Spleen (tissue), 11 donors: ENCODE data around the gene PTPRT. TPM values are rescaled to one million over a fixed set of nuclear protein-coding genes. Genes with fewer than 3 reads are reported as not detected.

Source experiments
- DNase-seq: peaks from one replicate; pipeline ENCODE4 v3.0.0-alpha.2; 2020
- H3K27ac ChIP-seq, 8 donors: fragments of 200-600 bp; sonication (generic) in 7 of 8; 1 replicate in 4 of 8; 2 replicates in 4 of 8; pipeline versions ENCODE4 v1.5.0 to v1.8.0; 2016 to 2021; ENCODE audit warnings: inconsistent platforms in 4 of 8, mild to moderate bottlenecking in 4 of 8, moderate library complexity in 1 of 8
- H3K27me3 ChIP-seq, 7 donors: fragments of 200-600 bp; sonication (generic) in 6 of 7; replicated peaks in 1 of 7; 1 replicate in 4 of 7; 2 replicates in 3 of 7; pipeline versions ENCODE4 v1.5.0 to v1.8.0; 2016 to 2021; ENCODE audit warnings: inconsistent platforms in 3 of 7, mild to moderate bottlenecking in 1 of 7
- H3K36me3 ChIP-seq, 6 donors: fragments of 200-600 bp; sonication (generic) in 5 of 6; 1 replicate in 4 of 6; 2 replicates in 2 of 6; pipeline versions ENCODE4 v1.5.0 to v1.8.0; 2016 to 2021; ENCODE audit warnings: inconsistent platforms in 2 of 6
- H3K4me1 ChIP-seq, 6 donors: fragments of 200-600 bp; sonication (generic) in 5 of 6; 1 replicate in 3 of 6; 2 replicates in 3 of 6; pipeline versions ENCODE4 v1.5.0 to v1.8.0; 2016 to 2021; ENCODE audit warnings: inconsistent platforms in 3 of 6
- H3K4me3 ChIP-seq, 8 donors: fragments of 200-600 bp; sonication (generic) in 7 of 8; 1 replicate in 4 of 8; 2 replicates in 4 of 8; pipeline versions ENCODE4 v1.5.0 to v1.8.0; 2016 to 2021; ENCODE audit warnings: inconsistent platforms in 4 of 8, mild to moderate bottlenecking in 4 of 8, moderate library complexity in 2 of 8
- H3K9me3 ChIP-seq, 8 donors: fragments of 200-600 bp; sonication (generic) in 7 of 8; 1 replicate in 4 of 8; 2 replicates in 4 of 8; pipeline versions ENCODE4 v1.5.0 to v1.8.0; 2016 to 2021; ENCODE audit warnings: inconsistent platforms in 4 of 8
- POLR2A ChIP-seq, 3 donors: fragments of 450-650 bp; IDR thresholded peaks; one replicate each; pipeline ENCODE4 v1.5.1; 2017; ENCODE audit warnings: antibody characterized with exemption in 3 of 3, mild to moderate bottlenecking in 1 of 3
- POLR2AphosphoS5 ChIP-seq, 3 donors: sonication (generic); formaldehyde crosslinking; IDR thresholded peaks; one replicate each; pipeline ENCODE4 v1.5.1; 2017; ENCODE audit warnings: antibody characterized with exemption in 3 of 3
- WGBS, 5 donors: extraction: QIAGEN DNeasy Blood & Tissue Kit in 3 of 5; methylation state at CpG; one replicate each; pipeline versions ENCODE4 v1.1.5 to v1.1.7; 2013 to 2018; 5-methylcytosine and 5-hydroxymethylcytosine counted together
- intact Hi-C: fragments of 100-400 bp; cut with DNase I; formaldehyde crosslinking; loops from one replicate; pipeline ENCODE4 v1.15.0; 2023; ENCODE audit warnings: low total_unique reads
- polyA plus RNA-seq, 3 donors: library from polyadenylated mRNA; stranded (reverse); fragments of 200-250 nt; gene quantifications; one replicate each; pipeline ENCODE4 v1.2.1, GENCODE V29; 2013
- total RNA-seq, 7 donors: library from RNA; depleted of rRNA in 3 of 7; stranded (reverse); fragments of >200 nt in 3 of 7; fragmentation: NEBNext Ultra II Directional in 4 of 7; extraction: Animal tissue kit (Norgen Biotek cat#: 25700) in 4 of 7; gene quantifications; one replicate each; pipeline versions ENCODE4 v1.1.0 to v1.2.1, GENCODE V29; 2016 to 2021
- TF ChIP-seq, protein P1 (sequence below), 11 experiments: fragments of 200-600 bp in 7 of 11; fragments of 450-650 bp in 4 of 11; sonication (generic) in 4 of 11; IDR thresholded peaks in 8 of 11; conservative IDR thresholded peaks in 3 of 11; 1 replicate in 7 of 11; 2 replicates in 4 of 11; pipeline versions ENCODE4 v1.4.0 to v1.8.0; 2016 to 2021; ENCODE audit warnings: antibody characterized with exemption in 11 of 11, inconsistent platforms in 4 of 11, mild to moderate bottlenecking in 1 of 11
- donor health status: healthy with polysubstance abuse.
- donor health status: DM: no; HTN: no; CAD: no; lungs with moderate emphysema.
- donor health status: DM: no; HTN: no; CAD: no.
- donor health status: Bipolar disorder and iron deficiency.
- donor health status: healthy.
- donor health status: DM: no; HTN: no; CAD: no.
- donor health status: DM: yes; HTN: yes; CAD: no.

PTPRT gene
- total and polyA plus RNA-seq, 10 donors = 0.02 to 4.7 (median 1.2) TPM

GRCh38 chr20:42442716-42443115 lies 747.0 kb downstream of the PTPRT start:
- WGBS, 5 donors = 82 to 89% (median 86%) methylated on average over 6 of the region's 6 CpGs
- no peak overlapping the region for H3K27ac ChIP-seq
- no peaks in the 10 kb centered on the region for H3K27me3 ChIP-seq
- H3K4me1 ChIP-seq = no peaks in the 10 kb centered on the region
- no peaks in the 10 kb centered on the region for H3K36me3 ChIP-seq
- H3K4me3 ChIP-seq = no peak overlapping the region
- no peaks in the 10 kb centered on the region for H3K9me3 ChIP-seq
- intact Hi-C loops = no loop called here
- no peak for DNase-seq
- no peak for TF ChIP-seq POLR2AphosphoS5 (IDR thresholded peaks at IDR 0.05)
- TF ChIP-seq, protein P1, sequence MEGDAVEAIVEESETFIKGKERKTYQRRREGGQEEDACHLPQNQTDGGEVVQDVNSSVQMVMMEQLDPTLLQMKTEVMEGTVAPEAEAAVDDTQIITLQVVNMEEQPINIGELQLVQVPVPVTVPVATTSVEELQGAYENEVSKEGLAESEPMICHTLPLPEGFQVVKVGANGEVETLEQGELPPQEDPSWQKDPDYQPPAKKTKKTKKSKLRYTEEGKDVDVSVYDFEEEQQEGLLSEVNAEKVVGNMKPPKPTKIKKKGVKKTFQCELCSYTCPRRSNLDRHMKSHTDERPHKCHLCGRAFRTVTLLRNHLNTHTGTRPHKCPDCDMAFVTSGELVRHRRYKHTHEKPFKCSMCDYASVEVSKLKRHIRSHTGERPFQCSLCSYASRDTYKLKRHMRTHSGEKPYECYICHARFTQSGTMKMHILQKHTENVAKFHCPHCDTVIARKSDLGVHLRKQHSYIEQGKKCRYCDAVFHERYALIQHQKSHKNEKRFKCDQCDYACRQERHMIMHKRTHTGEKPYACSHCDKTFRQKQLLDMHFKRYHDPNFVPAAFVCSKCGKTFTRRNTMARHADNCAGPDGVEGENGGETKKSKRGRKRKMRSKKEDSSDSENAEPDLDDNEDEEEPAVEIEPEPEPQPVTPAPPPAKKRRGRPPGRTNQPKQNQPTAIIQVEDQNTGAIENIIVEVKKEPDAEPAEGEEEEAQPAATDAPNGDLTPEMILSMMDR (IDR thresholded peaks at IDR 0.05 in 8 of 11, conservative IDR thresholded peaks at IDR 0.05 in 3 of 11) = no peak
- TF ChIP-seq POLR2A (IDR thresholded peaks at IDR 0.05) = no peak

DNA sequence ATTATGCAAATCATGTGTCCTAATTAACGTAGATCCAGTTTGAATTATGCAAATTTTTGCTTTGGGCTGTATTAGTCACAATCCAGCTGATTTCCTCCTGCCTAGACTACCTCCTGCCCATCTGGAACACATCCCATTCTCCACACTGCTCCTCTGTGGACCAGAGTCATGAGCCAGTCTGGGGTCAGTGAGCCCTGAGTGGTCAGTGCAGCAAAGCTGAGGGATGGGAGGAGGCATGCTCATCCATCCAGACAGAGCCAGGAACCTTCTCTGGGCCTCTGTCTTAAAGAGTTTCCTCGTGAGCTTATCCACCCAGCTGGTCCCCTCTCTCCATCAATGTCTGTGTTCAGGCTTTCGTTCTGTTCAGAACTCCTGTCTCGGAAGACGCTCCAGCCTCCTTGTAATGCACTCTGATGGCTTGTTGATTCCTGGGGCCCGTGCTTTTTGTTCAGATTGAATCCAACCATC lies 747.8 kb downstream of the PTPRT start:
- no peak for DNase-seq
- WGBS, 5 donors = 57 to 67% (median 61%) methylated on average over 6 of the region's 6 CpGs
- intact Hi-C loops = no loop called here
- Histone ChIP-seq H3K27ac (no peak overlapping the region), H3K9me3 (no peaks in the 10 kb centered on the region), H3K4me1 (no peaks in the 10 kb centered on the region), H3K36me3 (no peaks in the 10 kb centered on the region), H3K4me3 (no peak overlapping the region), H3K27me3 (no peaks in the 10 kb centered on the region)
- TF ChIP-seq, protein P1 (IDR thresholded peaks at IDR 0.05 in 8 of 11, conservative IDR thresholded peaks at IDR 0.05 in 3 of 11) = no peak
- no peak for TF ChIP-seq POLR2A (IDR thresholded peaks at IDR 0.05)
- TF ChIP-seq POLR2AphosphoS5 (IDR thresholded peaks at IDR 0.05) = no peak

DNA sequence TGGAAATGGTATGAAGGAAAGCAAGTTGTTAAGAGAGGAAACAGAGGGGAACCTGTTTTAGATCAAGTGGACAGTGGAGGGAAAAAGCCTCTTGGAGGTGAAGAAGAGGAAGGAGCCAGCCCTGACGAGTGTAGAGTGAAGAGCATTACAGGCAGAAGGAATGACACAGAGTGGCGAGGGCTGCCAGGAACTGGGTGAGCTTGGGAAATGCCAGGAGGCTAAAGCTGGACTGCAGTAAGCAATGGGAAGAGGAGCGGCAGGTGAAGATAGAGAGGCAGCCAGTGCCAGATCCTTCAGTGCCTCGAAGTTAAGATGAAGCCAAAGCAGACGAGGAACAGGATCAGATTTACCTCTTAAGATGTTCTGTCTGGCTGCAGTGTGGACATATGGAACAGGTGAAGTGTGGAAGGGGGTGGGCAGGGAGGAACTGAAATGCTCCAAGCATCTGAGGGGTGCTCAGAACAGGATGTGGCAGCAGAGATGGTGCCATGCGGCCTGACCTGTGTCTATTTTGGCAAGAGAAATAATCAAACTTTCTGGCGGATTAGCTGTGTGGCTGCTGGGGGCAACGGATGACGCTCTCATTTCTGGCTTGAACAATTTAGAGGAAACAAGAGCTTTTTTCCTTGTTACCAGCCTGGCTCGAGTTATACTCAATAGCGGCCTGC lies 748.4 kb downstream of the PTPRT start:
- Histone ChIP-seq H3K4me1 (no peaks in the 10 kb centered on the region), H3K27ac (no peak overlapping the region), H3K27me3 (no peaks in the 10 kb centered on the region), H3K36me3 (no peaks in the 10 kb centered on the region), H3K9me3 (no peaks in the 10 kb centered on the region), H3K4me3 (no peak overlapping the region)
- TF ChIP-seq POLR2AphosphoS5 (IDR thresholded peaks at IDR 0.05) (no peak), POLR2A (IDR thresholded peaks at IDR 0.05) (no peak)
- TF ChIP-seq, protein P1 (IDR thresholded peaks at IDR 0.05 in 8 of 11, conservative IDR thresholded peaks at IDR 0.05 in 3 of 11) = no peak
- WGBS, 5 donors = 76 to 84% (median 80%) methylated on average over 11 of the region's 11 CpGs
- intact Hi-C loops = no loop called here
- no peak for DNase-seq

GRCh38 chr20:42435230-42435629 lies 754.5 kb downstream of the PTPRT start:
- 32 to 46% (median 39%) methylated on average over 1 of the region's 1 CpG for WGBS, 5 donors
- Histone ChIP-seq H3K4me1 (no peaks in the 10 kb centered on the region), H3K9me3 (no peaks in the 10 kb centered on the region), H3K36me3 (no peaks in the 10 kb centered on the region), H3K27ac (no peak overlapping the region), H3K4me3 (no peak overlapping the region), H3K27me3 (no peaks in the 10 kb centered on the region)
- intact Hi-C loops = no loop called here
- no peak for TF ChIP-seq POLR2AphosphoS5 (IDR thresholded peaks at IDR 0.05)
- TF ChIP-seq, protein P1 (IDR thresholded peaks at IDR 0.05 in 8 of 11, conservative IDR thresholded peaks at IDR 0.05 in 3 of 11) = no peak
- no peak for DNase-seq
